SK-N-MC (cell line): ENCODE data around the gene RAPGEF2.

Experiments
- EZH2 ChIP-seq: fragments of 200-600 bp; sonication (generic); IDR thresholded peaks from one replicate; pipeline ENCODE4 v1.6.1; 2017; ENCODE audit warnings: antibody characterized with exemption
- FOXP2 ChIP-seq: optimal IDR thresholded peaks from 2 replicates; pipeline ENCODE3; 2011; ENCODE audit warnings: mild to moderate bottlenecking, moderate library complexity; ENCODE audit not compliant: insufficient read depth; ENCODE audit errors: extremely low read length, control extremely low read depth

DNA sequence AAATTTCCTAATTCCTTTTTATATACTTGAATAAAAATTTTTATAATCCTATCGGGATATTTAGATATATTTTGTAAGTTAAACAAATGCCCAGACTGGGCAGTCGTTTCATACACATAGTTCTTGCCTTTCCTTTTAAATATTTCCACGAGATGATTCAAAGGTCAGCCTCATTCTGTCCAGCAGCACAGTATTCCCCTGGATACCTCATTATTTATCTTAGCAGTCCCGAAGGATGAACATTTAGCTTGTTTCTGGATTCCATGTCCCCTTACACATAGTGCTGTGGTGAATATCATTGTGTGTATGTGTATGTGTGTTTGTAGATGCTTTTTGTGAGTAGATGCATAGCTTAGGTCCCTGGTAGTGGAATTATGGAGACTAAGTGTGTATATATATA is 38.3 kb downstream of the RAPGEF2 start:
- TF ChIP-seq EZH2 (no peak), FOXP2 (no peak)
